Measurements from ENCODE around the gene GRN.

GRN gene

DNA sequence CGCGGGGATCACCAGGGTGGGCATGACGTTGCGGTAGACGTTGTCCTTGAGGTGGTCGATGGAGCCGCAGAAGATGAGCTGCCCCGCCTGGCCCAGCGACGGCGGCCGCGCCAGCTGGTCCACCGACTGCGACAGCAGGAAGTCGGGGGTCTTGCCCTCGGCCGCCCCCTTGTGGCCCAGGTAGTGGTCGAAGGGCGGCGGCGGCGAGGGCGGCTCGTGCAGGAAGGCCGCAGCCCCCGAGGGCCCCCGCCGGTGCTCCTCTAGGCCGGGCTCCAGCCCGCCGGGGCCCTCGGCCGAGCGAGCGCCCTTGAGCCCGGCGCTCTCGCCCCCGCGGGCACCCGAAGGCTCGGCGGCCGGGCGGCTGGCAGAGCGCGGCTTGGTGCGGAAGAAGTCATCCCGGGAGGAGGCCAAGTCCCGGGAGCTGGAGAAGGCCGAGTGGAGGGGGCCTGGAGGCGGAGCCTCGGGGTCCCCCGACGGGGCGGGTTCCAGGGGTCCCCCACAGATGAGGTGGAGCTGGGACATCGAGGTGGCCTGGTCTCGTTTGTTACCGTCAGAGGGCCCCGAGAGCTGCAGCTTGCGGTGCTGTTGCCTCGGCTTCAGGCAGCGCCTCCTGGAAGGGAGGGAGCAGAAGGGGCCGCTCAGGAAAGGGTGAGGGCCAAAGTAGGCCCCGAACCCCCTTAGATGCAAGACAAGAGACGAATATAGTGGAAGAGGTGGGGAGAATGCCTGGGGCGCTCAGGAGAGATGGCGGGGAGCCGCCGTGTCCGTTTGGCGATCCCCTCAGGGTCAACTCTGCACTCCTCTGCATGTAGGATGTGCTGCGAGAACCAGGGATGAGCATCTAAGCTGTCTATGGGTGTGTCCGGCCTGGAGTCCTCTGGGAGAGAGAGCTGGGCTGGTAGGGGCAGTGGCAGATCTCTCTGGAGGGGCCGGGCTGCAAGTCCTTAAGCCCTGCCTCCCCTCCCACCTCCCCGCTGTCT, 9.8 kb downstream of the GRN start:
- TF ChIP-seq, protein P1, sequence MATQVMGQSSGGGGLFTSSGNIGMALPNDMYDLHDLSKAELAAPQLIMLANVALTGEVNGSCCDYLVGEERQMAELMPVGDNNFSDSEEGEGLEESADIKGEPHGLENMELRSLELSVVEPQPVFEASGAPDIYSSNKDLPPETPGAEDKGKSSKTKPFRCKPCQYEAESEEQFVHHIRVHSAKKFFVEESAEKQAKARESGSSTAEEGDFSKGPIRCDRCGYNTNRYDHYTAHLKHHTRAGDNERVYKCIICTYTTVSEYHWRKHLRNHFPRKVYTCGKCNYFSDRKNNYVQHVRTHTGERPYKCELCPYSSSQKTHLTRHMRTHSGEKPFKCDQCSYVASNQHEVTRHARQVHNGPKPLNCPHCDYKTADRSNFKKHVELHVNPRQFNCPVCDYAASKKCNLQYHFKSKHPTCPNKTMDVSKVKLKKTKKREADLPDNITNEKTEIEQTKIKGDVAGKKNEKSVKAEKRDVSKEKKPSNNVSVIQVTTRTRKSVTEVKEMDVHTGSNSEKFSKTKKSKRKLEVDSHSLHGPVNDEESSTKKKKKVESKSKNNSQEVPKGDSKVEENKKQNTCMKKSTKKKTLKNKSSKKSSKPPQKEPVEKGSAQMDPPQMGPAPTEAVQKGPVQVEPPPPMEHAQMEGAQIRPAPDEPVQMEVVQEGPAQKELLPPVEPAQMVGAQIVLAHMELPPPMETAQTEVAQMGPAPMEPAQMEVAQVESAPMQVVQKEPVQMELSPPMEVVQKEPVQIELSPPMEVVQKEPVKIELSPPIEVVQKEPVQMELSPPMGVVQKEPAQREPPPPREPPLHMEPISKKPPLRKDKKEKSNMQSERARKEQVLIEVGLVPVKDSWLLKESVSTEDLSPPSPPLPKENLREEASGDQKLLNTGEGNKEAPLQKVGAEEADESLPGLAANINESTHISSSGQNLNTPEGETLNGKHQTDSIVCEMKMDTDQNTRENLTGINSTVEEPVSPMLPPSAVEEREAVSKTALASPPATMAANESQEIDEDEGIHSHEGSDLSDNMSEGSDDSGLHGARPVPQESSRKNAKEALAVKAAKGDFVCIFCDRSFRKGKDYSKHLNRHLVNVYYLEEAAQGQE (IDR thresholded peaks at IDR 0.05; ENCODE audit: low read depth) = no peak

DNA sequence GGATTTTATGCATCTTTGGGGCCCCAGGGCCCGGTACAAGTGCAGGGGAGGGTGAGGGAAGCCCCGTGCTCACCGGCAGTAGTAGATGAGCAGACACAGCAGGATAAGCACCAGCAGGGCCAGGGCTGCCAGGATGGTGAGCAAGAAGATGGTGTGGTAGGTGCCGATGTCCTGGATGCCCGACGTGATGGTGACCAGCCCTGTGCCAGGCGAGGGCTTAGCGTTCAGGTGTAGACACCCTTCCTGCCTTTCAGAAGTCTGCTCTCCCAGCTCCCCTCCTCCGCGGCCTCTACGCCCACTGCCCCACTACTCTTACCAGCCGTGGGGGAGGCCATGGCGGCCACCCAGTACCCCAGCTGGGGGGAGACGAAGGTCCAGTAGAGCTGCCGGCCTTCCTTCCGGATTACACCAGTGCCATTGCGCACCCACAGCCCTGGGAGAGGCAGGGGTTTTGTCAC, 10.6 kb downstream of the GRN start:
- TF ChIP-seq YY1 (IDR thresholded peaks at IDR 0.05; ENCODE audit: low read depth) (no peak), NFIC (IDR thresholded peaks at IDR 0.05) (no peak), CEBPB (IDR thresholded peaks at IDR 0.05) (no peak), FOXM1 (IDR thresholded peaks at IDR 0.05; ENCODE audit: borderline replicate concordance, low read depth) (no peak), TEAD4 (IDR thresholded peaks at IDR 0.05) (no peak)
- TF ChIP-seq, protein P2, sequence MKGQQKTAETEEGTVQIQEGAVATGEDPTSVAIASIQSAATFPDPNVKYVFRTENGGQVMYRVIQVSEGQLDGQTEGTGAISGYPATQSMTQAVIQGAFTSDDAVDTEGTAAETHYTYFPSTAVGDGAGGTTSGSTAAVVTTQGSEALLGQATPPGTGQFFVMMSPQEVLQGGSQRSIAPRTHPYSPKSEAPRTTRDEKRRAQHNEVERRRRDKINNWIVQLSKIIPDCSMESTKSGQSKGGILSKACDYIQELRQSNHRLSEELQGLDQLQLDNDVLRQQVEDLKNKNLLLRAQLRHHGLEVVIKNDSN (IDR thresholded peaks at IDR 0.05) = no peak

DNA sequence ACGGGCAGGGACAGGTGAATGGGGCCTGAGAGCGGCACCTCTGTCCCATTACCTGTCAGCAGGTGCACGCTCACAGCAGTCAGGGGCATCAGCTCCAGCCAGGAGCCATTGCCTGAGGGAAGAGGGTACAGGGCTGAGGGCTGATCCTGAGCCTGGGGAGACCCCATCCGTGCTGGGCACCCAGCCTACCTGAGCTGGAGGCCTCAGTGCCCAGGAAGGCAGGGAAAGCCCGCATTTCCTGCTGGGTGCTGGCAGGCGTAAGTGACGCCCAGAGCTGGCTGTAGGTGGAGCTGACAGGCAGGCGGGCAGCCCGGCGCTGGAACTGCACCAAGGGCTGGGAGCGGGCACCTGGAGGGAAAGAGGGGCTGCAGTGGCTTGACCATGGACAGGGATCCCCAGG, 11.1 kb downstream of the GRN start:
- TF ChIP-seq, protein P3, sequence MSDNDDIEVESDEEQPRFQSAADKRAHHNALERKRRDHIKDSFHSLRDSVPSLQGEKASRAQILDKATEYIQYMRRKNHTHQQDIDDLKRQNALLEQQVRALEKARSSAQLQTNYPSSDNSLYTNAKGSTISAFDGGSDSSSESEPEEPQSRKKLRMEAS (IDR thresholded peaks at IDR 0.05) = no peak
- TF ChIP-seq EP300 (IDR thresholded peaks at IDR 0.05; ENCODE audit: borderline replicate concordance) = no peak
- TF ChIP-seq EGR1 (IDR thresholded peaks at IDR 0.05) = no peak
- no peak for TF ChIP-seq FOXM1 (IDR thresholded peaks at IDR 0.05; ENCODE audit: borderline replicate concordance, low read depth)
- no peak for TF ChIP-seq ZBTB7A (IDR thresholded peaks at IDR 0.05; ENCODE audit: low read depth)
- TF ChIP-seq YY1 (IDR thresholded peaks at IDR 0.05; ENCODE audit: low read depth) = no peak
- no peak for TF ChIP-seq TEAD4 (IDR thresholded peaks at IDR 0.05)

DNA sequence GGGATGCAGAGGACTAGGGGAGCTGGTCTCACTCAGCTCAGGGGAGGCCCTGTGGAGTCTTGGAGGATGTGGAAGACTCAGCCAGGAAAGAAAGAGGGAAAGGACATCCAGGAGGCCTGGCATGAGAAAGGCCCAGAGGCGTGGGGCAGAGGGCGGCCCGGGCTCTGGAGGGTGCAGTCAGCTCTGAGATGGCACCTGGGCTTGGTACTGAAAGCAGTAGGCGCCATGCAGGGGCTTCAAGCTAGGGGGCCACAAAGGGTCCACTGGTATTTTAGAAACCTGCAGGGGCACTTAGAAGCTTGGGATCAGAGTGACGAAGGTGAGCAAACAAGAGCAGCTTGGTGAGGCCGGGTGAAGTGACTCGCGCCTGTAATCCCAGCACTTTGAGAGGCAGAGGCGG, 13.0 kb downstream of the GRN start:
- TF ChIP-seq, protein P1 (IDR thresholded peaks at IDR 0.05; ENCODE audit: low read depth) = no peak
- no peak for TF ChIP-seq RAD21 (IDR thresholded peaks at IDR 0.05; ENCODE audit: low read depth)
- TF ChIP-seq, protein P2 (IDR thresholded peaks at IDR 0.05) = no peak
- no peak for TF ChIP-seq ZBTB7A (IDR thresholded peaks at IDR 0.05; ENCODE audit: low read depth)
- no peak for TF ChIP-seq EP300 (IDR thresholded peaks at IDR 0.05; ENCODE audit: borderline replicate concordance)
- TF ChIP-seq TAF1 (IDR thresholded peaks at IDR 0.05; ENCODE audit: low read depth) = no peak
- TF ChIP-seq CREB1 (IDR thresholded peaks at IDR 0.05; ENCODE audit: low read depth) = no peak
- no peak for TF ChIP-seq CEBPB (IDR thresholded peaks at IDR 0.05)
- no peak for TF ChIP-seq YY1 (IDR thresholded peaks at IDR 0.05; ENCODE audit: low read depth)

DNA sequence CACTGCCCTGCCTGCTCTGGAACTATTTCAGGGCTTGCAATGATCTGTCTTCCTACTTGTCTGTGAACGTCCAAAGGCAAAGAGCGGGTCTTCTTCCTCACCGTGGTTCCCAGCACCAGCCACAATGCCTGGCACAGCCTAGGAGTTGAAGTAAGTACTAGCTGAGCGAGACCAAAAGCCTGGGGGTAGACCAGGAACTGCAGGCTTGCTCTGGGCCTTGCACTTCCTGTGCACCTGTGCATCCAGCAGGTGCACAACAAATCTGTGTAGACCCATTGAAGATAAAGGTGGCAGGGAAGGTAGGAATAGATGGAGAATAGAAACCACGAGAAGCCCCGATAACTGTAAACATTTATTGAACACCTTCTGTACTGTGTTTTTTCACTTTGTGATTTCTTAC, 13.9 kb downstream of the GRN start:
- TF ChIP-seq ZBTB7A (IDR thresholded peaks at IDR 0.05; ENCODE audit: low read depth) = no peak
- TF ChIP-seq YY1 (IDR thresholded peaks at IDR 0.05; ENCODE audit: low read depth) = no peak
- TF ChIP-seq FOXM1 (IDR thresholded peaks at IDR 0.05; ENCODE audit: borderline replicate concordance, low read depth) = no peak

DNA sequence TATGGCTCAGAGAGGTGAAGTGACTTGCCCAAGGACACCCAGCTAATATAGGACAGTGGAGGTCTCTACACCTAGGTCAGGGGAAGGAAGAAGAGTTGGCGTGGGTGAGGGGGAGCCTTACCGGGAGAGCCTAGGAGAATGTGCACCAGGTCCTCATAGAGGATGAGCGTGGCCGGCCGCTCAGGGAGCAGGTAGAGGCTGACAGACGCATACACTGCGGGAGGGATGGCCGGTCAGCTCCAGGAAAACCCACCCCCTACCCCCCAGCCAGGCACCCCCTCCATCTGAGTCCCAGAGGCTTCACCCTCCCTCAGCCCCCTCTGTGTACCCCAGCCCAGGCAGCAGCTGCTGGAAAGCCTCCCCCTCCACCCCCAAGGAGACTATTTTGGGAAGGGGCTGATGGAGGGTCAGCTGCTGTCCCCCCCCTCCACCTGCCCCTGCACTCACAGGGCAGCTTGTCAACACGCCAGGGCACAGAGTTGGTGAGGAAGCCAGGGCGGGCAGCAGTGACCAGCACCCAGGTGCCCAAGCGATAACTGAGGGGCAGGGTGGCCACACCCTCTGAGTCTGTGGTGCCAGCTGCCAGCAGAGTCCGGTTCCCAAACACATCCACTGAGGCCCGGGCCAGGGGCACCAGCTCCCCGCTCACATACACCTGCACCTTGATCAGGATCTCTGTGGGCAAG, 14.5 kb downstream of the GRN start:
- TF ChIP-seq RAD21 (IDR thresholded peaks at IDR 0.05; ENCODE audit: low read depth) = no peak
- TF ChIP-seq FOXM1 (IDR thresholded peaks at IDR 0.05; ENCODE audit: borderline replicate concordance, low read depth) = no peak
- TF ChIP-seq EGR1 (IDR thresholded peaks at IDR 0.05) = no peak
- TF ChIP-seq TAF1 (IDR thresholded peaks at IDR 0.05; ENCODE audit: low read depth) = no peak
- no peak for TF ChIP-seq TCF12 (IDR thresholded peaks at IDR 0.05; ENCODE audit: low read depth)
- TF ChIP-seq, protein P2 (IDR thresholded peaks at IDR 0.05) = no peak
- TF ChIP-seq ZBTB7A (IDR thresholded peaks at IDR 0.05; ENCODE audit: low read depth) = no peak
- no peak for TF ChIP-seq CEBPB (IDR thresholded peaks at IDR 0.05)
- TF ChIP-seq, protein P3 (IDR thresholded peaks at IDR 0.05) = no peak
- no peak for TF ChIP-seq YY1 (IDR thresholded peaks at IDR 0.05; ENCODE audit: low read depth)
- TF ChIP-seq NFIC (IDR thresholded peaks at IDR 0.05) = no peak
- no peak for TF ChIP-seq CREB1 (IDR thresholded peaks at IDR 0.05; ENCODE audit: low read depth)
- no peak for TF ChIP-seq TEAD4 (IDR thresholded peaks at IDR 0.05)
- TF ChIP-seq, protein P1 (IDR thresholded peaks at IDR 0.05; ENCODE audit: low read depth) = no peak
